Measurements from ENCODE around the gene PPM1H.

DNA sequence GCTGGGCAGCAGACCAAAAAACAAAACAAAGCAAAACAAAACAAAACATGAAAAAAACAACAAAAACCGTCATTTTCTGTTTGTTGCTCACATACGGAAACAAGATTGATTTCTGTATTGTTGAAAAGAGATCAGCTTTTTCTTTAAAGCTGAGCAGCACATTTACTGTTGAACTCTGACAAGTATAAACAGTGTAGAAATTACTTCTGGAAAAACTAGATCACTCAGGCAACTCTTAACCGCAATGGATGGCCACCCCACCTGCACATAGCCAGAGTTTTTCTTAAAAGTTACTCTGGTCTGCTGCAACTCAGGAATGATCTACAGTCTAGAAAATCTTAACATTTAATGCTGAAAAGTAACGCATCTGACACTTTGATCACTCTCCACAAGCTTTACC, 80.9 kb downstream of the PPM1H start:
- TF ChIP-seq, protein P1, sequence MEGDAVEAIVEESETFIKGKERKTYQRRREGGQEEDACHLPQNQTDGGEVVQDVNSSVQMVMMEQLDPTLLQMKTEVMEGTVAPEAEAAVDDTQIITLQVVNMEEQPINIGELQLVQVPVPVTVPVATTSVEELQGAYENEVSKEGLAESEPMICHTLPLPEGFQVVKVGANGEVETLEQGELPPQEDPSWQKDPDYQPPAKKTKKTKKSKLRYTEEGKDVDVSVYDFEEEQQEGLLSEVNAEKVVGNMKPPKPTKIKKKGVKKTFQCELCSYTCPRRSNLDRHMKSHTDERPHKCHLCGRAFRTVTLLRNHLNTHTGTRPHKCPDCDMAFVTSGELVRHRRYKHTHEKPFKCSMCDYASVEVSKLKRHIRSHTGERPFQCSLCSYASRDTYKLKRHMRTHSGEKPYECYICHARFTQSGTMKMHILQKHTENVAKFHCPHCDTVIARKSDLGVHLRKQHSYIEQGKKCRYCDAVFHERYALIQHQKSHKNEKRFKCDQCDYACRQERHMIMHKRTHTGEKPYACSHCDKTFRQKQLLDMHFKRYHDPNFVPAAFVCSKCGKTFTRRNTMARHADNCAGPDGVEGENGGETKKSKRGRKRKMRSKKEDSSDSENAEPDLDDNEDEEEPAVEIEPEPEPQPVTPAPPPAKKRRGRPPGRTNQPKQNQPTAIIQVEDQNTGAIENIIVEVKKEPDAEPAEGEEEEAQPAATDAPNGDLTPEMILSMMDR (conservative IDR thresholded peaks at IDR 0.05; ENCODE audit: low read length): no peak
- no peak for TF ChIP-seq EZH2phosphoT487 (IDR thresholded peaks at IDR 0.05; ENCODE audit: borderline replicate concordance)

All from Loucy (cell line).